HPDE6-E6E7 (cell line): ENCODE measurements around the gene SFMBT1.

Source experiments
- DNase-seq: peaks from one replicate; pipeline ENCODE4 v3.0.0; 2011; ENCODE audit warnings: missing footprints; ENCODE audit errors: extremely low spot score

The SFMBT1 gene

DNA sequence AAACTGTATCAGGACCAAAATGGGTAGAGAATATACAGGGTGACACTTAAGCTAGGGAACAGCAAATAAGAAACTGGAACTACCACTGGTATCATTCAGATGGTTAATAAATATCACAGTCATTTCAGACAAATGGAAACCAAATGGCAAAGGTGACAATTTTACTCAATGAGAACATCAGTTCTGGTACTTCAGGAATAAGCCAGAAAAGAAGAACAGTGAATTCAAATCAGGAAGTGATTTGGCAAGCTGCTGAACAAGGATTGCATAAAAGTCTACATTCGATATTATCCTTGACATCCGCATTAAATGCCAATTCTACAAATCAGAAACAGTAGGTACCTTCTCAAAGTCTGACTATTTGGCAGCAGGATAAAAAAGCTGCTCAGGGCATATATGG lies 125.0 kb downstream of the SFMBT1 start:
- no peak for DNase-seq

DNA sequence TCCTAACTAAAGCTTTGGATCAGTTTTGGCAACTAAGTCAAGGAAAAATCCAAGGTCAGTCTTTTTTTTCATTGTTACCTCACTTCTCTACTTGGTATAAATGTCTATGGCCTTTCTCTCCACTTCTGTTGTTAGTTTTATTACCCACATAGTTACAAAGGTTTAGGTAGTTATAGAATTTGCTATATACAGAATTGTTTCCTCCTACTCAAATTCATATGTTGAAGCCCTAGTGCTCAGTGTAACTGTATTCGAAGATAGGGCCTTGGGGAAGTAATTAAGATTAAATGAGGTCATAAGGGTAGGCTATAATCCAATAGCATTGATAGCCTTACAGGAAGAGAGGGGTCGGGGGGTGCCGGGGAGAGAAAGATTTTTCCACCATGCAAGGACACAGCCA lies 128.8 kb downstream of the SFMBT1 start:
- DNase-seq = no peak

DNA sequence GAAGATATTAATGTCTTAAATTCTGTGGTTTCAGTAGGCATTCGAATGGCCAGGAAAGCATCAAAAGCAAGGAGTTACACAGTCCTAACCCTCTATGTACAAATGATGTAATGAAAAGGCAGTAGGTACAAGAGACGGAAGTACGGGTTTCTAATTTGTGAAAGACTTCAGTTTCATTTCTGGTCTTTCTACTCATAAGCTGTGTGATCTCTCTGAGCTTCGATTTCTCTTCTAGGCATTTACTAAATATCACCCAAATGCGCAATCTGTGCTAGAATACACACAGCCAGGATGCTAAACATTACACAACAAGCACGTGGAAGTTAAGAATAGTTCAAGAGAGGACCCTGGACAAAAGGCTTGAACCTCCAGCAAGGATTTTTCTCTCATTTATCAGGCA lies 130.6 kb downstream of the SFMBT1 start:
- DNase-seq = no peak

DNA sequence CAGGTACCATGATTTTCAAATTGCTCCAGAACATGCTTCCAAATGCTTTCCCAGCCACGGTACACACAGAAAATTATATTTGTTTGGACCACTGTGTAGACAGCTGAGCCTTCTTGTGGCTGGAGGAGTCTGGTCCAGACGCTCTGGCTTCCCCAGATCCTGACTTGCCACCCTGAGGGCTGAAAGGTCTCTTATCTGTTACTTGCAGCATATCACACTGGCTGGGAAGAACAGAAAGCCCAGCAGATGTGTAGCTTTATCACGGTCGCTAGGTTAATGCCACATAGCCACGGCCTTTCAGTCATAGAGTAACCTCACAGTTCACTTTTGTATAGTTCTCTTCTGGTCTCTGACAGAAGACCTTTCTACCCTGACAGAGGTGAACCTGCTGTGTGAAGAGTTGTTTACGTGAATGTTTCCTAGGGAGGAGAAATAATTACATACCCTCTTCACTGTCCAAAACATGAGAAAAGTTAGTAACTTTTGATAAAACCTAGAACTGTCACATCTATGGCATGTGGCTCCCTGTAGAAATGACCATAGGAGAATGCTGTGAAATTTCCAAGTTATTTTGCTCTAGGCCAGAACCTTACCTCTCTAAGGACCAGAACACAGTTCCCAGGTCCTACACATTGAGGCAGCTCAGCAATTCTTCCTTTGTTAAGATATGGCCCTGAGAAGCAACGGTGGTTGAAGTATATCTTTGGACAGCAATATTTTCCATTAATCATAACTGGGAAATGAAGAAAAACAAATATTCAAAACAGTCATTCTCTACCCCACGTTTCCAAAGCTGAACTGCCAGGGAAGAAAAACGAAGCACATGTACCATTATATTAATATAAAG lies 132.8 kb downstream of the SFMBT1 start:
- no peak for DNase-seq

DNA sequence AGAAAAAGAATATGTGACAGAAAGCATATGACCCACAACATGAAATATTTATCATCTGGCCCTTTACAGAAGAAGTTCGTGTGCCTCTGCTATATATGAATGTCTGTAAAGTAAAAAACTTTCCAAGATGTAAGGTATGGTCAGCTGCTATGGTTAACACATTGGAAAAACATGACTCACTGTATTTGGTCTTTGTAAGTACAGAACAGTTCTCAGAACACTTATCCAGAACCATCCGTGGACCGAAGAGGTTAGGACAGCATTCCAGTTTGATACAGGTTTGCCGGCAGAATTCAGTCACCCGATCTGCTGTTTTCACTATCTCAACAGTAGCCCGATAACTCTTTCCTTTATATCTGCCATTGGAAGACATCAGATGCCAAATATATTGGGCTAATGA lies 135.1 kb downstream of the SFMBT1 start:
- no peak for DNase-seq

DNA sequence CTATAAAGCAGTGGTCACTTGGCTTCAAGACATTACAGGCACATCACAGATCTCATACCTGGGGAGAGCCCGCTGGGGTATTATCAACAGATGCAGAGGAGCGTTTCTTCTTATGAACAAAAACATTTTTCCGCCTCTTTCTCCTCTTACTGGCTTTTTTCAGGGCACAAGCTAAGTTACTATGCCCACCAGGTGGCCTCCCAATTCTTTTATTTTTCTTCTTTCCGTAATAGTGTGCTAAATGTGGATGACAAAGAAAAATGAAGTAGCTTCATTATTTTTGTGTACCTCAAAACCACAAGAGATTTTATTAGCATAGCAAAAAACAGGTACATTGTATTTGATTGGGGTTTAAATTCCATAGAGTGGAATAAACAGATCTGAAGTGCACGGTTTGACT lies 138.4 kb downstream of the SFMBT1 start:
- DNase-seq = no peak

DNA sequence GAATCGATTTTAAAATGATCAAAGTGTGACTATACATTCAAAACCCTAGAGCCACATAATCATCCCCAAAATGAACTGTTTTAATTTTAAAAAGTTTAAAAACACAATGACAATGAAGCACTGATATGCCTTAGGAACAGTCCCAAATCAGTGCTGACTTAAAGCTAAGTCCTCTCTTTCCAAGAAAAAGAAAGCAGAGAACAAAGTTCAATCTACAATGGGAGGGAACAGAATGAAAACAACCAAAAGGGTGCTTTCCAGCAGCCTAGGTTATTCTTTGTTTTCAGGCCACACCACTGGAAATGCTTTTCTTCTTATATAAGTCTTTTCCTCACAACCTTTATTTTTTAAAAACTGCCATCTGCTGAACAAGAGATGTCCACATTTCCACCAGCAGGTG lies 141.3 kb downstream of the SFMBT1 start:
- no peak for DNase-seq

DNA sequence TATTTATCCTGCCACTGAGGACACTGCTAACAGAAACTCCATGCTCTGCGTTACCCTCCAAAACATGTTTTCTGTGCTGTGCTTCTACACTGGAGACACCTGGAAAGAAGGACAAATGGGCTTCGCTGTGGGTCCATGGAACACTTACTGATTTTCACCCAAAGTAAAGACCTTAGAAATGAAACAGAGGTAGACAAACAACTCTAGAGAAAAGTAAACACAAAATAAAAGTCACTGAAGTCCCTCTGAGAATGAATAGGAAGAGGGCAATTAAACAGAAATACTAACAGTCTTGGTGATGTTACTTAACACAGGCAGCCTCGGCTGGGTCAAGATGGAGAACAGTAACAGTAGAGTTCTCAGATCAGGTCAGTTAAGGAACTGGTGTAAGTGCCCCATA lies 141.9 kb downstream of the SFMBT1 start:
- DNase-seq = no peak

DNA sequence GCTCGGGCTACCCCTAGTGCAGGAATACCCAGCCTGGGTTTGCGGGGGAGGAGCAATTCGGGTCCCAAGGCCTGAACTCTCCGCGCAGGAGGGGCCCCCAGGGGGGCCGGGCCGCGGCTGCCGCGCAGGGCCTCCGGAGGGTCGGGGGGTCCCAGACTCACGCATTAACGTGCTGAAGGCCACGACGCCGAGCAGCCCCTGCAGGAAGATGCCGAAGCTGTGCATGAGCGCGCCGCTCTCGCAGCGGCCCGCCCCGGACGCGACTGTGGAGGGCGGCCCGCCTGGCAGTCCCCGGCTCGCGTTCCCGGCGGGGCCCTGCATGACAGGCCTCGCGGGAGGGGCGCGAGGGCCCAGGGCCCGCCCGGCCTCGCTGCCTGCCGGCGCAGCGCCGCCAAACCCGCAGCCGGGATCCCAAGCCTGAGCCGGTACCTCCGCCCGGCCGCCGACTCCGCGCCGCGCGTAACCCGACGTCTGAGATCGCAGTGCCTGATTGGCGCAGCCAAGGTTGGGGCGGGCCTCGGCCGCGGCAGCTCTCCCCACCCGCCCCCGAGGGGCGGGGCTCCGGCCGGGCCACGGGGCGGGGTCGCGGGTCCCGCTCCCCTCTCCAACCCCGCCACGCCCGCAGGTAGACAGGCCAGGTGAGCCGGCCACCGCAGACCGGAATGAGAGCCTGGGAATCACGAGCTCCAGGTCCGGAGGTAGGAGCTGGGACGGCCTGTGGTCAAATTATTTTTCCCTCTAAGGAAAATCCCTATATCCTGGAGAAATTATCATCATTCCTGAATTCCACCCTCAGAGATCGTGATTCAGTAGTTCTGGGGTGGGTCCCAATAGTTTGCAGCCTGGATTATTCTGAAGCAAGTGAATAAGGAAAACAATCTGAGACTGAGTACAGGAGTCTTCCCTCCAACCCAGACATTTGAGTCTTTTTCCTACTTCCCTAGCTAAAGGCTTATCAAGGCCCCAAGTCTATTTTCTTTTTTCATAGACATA lies 148.4 kb downstream of the SFMBT1 start, which contains the start of gene STIMATE:
Gene STIMATE, minus strand, starts transcription at position 419 of the 993 bp plus-strand sequence. Its CDS starts 98 bp downstream, at position 321.
- DNase-seq = peak; percentile 58

DNA sequence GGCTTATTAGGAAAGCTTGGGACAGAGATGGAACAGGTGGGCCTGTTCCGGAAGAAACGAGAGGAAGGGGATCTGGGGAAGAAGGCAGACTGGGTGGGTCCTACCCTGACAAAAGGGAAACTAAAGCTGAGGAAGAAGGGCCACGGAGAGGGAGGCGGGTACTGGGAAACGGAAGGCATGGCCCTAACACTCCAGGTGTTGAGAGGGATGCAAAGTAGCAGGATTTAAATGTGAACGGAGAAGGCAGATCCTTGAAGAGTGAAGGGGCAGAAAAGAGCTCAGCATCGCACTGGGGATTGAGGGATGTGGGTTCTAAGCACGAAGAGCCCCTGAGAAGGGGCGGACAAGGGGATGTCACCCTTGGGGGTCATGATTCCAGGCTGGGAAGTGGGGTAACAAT lies 149.3 kb downstream of the SFMBT1 start:
- DNase-seq = no peak

DNA sequence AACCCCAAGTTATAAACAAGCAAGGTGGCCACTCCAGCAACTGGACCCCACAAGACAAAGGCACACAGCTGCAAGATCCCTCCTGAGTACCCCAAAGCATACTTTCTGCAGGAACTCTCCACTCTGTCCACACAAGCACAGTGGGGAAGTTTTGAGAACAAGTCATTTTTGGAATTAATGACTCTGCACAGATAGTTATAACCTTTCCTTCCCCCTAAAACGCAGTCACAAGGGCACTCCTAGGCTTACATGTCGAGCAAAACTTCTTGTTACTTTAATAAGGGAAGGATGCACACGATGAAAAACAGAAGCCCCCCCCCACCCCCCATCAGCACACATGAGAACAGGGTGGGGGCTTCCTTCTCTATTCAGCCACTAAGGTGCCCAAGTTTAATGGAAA lies 149.7 kb downstream of the SFMBT1 start:
- no peak for DNase-seq

DNA sequence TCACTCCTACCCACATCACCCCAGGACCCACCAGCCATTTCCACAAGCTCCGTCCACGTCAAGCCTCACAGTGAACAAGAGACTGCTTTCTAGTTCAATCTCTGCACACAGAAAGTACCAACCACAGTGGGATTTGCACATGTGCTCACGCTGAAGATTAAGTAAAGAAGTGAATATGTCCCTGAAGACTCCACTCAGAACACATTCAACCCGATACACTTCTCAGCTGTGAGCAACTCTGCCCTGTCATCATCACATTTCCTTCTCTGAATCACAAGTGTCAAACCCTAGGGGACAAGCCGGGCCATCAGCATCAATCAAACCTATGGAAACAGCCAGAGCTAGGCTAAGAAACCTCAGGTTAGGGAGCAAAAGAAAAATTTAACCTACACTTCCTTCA lies 150.5 kb downstream of the SFMBT1 start:
- DNase-seq = no peak

DNA sequence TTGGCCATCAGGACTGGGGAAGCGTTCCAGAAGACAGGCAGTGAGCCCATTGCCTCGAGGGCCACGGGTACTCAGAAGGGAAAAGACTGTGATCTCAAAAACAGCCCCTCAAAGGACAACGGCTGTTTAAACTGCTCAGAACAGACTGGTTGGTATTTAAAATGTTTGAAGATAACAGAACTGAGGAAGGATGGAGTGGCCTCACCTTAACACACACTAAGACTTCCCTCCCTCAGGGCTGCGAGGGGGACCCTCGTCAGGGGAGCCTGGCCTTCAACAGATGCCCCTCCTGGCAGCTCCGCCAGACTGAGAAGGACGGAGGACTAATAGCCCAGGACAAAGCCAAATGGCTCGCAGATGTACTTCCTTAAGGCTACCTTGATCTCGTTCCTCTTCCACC lies 151.1 kb downstream of the SFMBT1 start:
- DNase-seq = no peak

DNA sequence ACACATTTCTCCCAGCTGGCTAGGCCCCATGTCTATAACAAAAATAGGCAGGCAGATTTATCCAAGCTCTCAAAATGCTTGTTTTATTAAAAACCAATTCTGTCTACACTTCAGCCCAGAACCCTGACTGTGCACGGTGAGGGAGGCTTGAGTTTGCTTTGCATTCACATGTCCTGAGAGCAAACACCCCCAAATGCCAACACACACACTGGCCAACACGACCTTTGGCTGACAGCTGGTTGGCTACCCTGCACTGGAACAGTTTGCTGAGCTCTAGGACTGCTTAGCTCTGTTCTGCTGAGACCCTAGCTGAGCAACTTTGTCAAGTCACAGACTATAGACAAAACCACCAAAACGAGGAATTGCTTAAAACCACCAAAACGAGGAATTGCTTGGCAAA lies 152.2 kb downstream of the SFMBT1 start:
- DNase-seq = no peak

DNA sequence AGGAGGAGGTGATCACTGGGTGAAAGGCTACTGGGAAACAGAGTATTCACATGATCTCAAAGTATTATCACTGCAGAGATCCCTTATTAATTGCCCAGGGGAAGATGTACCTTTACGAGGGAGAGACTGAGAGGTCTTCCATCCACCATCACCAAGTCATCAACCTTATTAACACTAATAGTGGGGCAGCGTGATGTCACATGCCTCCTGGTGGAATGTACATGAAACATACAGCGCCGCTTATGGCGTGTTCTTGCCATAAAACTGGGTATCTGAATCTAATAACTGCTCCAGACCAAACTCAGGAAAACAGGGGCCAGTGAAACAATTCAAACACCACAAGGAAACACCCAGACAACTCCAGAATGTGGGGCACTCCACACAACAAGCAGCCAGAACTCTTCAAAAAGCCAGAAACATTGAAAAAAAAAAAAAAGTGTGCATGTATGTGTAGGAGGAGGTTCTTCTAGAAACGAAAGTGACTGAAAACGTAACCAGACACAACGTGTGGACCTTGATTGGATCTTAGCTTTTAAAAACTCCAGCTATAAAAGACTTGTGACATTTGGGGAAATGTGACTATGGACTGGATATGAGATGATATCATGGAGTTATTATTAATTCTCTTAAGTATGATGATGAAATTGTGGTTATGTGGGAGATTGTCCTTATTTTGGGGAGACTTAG lies 153.1 kb downstream of the SFMBT1 start:
- no peak for DNase-seq

DNA sequence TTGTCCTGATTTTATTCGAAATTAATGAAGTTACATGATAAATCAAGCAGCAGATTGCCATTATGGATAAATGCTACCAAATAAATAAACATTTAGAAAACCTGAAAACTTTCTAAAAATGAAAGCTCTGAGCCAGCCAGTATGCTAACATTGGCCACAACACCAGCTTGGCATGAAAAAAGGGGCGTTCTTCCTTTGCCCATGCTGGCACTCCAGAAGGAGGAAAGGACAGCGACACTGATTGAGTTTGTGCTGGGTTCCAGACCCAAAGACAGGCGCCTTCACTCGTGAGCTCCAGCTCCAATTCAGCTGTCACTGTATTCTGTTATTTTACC lies 153.6 kb downstream of the SFMBT1 start:
- no peak for DNase-seq

DNA sequence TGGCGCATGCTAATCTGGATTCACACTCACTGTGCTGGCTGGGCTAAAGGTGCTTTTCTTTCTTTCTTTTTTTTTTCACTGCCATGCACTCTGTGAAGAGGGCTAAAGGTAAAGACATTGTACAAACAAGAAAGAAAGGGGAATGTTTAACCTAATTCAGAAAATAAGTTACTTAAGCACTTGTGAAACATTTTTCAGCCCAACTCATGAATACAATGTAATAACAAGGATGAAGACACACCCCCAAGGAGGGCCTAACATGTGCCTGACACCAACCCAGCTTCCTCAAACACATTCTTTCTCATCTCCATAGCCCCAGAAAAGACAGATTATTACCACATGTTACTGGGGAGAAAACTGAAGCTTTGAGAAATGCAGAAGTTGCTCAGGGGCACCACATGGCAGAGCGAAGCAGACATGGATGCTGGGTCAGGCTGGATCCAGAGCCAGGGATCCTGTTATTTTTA lies 154.2 kb downstream of the SFMBT1 start:
- DNase-seq = no peak

DNA sequence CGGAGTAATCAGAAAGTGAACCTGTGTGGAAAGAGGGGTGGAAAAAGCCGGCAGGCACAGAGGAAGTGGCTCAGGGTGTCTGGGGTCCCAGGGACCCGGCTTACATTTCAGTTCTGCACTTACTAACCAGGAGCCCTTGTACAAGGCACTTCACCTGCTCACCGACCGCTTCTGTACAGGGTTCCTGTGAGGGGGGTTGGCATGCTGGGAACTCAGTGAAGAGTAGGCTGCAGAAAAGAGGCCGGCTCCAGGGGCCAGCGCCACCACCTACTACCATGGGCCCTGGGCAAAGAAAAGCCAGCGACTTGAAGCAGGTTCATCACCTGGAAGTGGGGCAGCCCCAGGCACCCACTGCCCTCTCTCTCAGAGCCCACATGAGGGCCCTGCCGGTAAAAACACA lies 154.7 kb downstream of the SFMBT1 start:
- no peak for DNase-seq

DNA sequence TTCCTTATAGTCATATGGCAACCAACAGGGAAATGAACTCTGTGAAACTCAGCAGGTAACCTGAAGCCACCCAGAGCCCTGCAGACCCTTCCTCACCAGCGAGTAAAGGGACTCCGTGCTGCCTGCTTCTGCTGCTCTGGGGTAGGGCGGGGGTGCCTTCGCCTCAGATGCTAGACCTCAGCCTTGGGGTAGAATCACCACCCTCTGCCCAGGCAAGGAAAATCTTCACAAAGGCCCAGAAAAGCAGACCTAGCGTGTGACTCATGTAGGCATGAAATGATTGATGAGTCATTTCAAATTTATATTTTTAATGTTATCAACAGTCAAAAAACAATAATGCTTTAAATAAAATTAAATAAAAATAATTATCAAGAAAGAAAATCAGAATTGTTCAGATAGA lies 155.1 kb downstream of the SFMBT1 start:
- DNase-seq = no peak

DNA sequence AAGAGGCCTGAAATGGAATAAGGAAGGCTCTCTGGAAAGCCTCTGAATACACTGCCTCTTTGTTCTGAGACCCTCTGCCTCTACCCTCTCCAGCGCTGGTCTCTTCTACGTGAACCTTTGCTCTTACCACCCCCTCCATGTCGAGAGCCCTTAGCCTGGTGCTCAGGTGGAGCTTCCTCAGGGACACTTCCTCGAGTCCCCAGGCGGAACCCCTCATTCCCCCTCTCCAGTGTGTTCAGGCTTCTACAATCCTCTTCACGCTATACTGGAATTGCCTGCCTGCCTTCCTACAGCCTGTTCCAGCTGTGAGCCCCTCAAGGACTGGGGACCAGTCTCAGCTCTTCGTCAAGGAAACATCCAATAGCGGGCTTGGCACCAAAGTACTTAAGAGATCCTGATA lies 156.0 kb downstream of the SFMBT1 start:
- no peak for DNase-seq

DNA sequence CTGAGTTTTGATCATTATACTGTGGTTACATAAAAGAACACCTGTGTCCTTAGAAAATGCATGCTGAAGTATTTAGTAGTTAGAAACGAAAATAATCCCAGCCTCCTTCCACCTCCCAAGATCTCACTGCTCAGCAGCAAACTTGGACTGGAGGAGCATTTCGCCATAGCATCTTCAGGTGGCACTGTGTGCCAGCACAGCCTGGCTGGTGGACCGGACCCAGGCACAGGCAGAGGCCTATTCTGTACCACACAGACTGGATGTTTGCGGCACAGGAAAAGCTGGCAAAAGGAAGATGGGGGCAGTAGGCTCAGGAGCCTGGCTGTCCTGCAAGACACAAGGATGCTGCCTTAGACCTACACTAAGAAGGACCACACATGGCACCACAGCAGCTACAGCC lies 158.7 kb downstream of the SFMBT1 start:
- DNase-seq = no peak
